Calu3 (cell line): Measurements from ENCODE around the gene DUSP22. TPM values are rescaled to one million over a fixed set of nuclear protein-coding genes. Genes with fewer than 3 reads are reported as not detected.
"Not testable (repeated sequence)": the region's sequence is repeated elsewhere in the genome, so short reads cannot be mapped to it uniquely, and the experiment has no call there.

ENCODE experiments used
- Bru-seq: library from RNA; stranded (reverse); fragments of 400-500 nt; gene quantifications from one replicate; lab custom pipeline; 2021; lab: Mats Ljungman, UMichigan
- BruChase-seq, 2 experiments: library from RNA; stranded (reverse); fragments of 400-500 nt; gene quantifications; one replicate each; lab custom pipeline; 2021; lab: Mats Ljungman, UMichigan
- BruUV-seq: library from RNA; stranded (reverse); fragments of 400-500 nt; replicated peaks from 2 replicates; lab custom pipeline; 2021; lab: Mats Ljungman, UMichigan
- CTCF ChIA-PET: fragments of 300-600 bp; sonication (Branson Sonifier 250); formaldehyde crosslinking; loops from one replicate; lab custom pipeline; 2022; ENCODE audit warnings: antibody characterized with exemption; lab: Charles Lee
- DNase-seq: peaks from one replicate; pipeline ENCODE4 v3.0.0; 2022
- H3K27ac Mint-ChIP-seq: one replicate; pipeline ENCODE4 v1.8.0; 2022; ENCODE audit warnings: mixed read lengths; ENCODE audit not compliant: unreplicated experiment
- H3K27me3 Mint-ChIP-seq: one replicate; pipeline ENCODE4 v1.8.0; 2022; ENCODE audit warnings: mixed read lengths; ENCODE audit not compliant: unreplicated experiment
- H3K36me3 Mint-ChIP-seq: one replicate; pipeline ENCODE4 v1.8.0; 2022; ENCODE audit warnings: mild to moderate bottlenecking, moderate library complexity, mixed read lengths; ENCODE audit not compliant: insufficient read depth, unreplicated experiment
- H3K4me1 Mint-ChIP-seq: one replicate; pipeline ENCODE4 v1.8.0; 2022; ENCODE audit warnings: mild to moderate bottlenecking, low read depth, mixed read lengths; ENCODE audit not compliant: unreplicated experiment
- H3K4me3 Mint-ChIP-seq: one replicate; pipeline ENCODE4 v1.8.0; 2022; ENCODE audit warnings: mild to moderate bottlenecking, low read depth, moderate library complexity, mixed read lengths; ENCODE audit not compliant: unreplicated experiment
- H3K9me3 Mint-ChIP-seq: one replicate; pipeline ENCODE4 v1.8.0; 2022; ENCODE audit warnings: low read depth, mixed read lengths; ENCODE audit not compliant: unreplicated experiment
- intact Hi-C: fragments of 100-400 bp; cut with micrococcal nuclease; formaldehyde crosslinking; loops from one replicate; pipeline ENCODE4 v1.10.0; 2022; ENCODE audit not compliant: unreplicated experiment
- long read RNA-seq: library from polyadenylated mRNA; stranded (forward); transcript quantifications from one replicate; pipeline ENCODE4 v2.0.0, GENCODE V29; 2022
- total RNA-seq: library from RNA; stranded (reverse); gene quantifications from 2 replicates; pipeline ENCODE4 v1.2.3, GENCODE V29; 2022
- TF ChIP-seq, protein P1 (sequence below): fragments of 200-600 bp; IDR thresholded peaks from one replicate; pipeline ENCODE4 v1.8.0; 2022; ENCODE audit warnings: antibody characterized with exemption; ENCODE audit not compliant: unreplicated experiment

DUSP22 gene, protein sequence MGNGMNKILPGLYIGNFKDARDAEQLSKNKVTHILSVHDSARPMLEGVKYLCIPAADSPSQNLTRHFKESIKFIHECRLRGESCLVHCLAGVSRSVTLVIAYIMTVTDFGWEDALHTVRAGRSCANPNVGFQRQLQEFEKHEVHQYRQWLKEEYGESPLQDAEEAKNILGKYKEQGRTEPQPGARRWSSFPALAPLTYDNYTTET
- 14.2 and 14.7 TPM in 2 replicates for total RNA-seq
- Bru-seq, nascent RNA = percentile 47 among the genes with signal in this experiment
- percentile 39 among the genes with signal in this experiment for BruChase-seq, experiment 1, labeled RNA remaining after a 6-hour chase
- percentile 41 among the genes with signal in this experiment for BruChase-seq, experiment 2, labeled RNA remaining after a 2-hour chase
- long read RNA-seq, partial matches to known transcripts = 1 of 11 reads
- long read RNA-seq, other reads (novel, unspliced or antisense) = 1 of 11 reads

DNA sequence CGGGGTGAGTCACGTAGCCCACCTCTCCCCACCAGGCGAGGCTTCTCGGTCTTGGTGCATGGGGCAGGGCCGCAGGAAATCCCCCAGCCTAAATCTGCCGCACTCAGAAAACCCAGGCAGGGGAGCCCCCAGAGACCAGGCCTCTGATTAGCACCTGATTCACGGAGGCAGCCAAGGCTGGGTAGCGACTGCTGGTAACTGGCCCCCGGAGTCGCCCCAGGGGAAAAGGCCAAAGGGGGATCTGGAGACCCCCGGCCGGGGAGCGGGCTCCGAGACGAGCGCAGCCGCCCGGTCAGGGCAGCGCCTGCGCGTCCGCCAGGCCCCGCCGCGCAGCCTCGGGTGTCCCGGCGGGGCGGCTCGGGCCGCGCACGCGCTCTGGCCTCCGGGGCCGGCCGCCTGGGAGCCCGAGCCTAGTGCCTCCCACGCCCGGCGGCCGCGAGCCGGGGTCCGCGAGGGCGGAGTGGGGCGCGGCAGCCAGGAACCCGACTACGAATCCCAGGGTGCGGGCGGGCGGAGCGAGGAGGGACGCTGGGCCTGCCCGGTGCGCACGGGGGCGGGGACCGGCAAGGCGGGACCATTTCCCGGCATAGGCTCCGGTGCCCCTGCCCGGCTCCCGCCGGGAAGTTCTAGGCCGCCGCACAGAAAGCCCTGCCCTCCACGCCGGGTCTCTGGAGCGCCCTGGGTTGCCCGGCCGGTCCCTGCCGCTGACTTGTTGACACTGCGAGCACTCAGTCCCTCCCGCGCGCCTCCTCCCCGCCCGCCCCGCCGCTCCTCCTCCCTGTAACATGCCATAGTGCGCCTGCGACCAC lies at the start of gene DUSP22:
TSS of gene DUSP22 (plus strand) at position 791 of the 809 bp plus-strand sequence. CDS start 53 bp downstream, outside the sequence.
- DNase-seq = peak; percentile 81
- peaks cover 8% of the 10 kb centered on the region for H3K9me3 Mint-ChIP-seq
- H3K27ac Mint-ChIP-seq = peak within 1 kb of the TSS; percentile 25
- intact Hi-C loops = no loop called here
- peaks cover 23% of the 10 kb centered on the region for H3K27me3 Mint-ChIP-seq
- H3K4me3 Mint-ChIP-seq = peak within 1 kb of the TSS; percentile 67
- H3K4me1 Mint-ChIP-seq = no peaks in the 10 kb centered on the region
- BruUV-seq = no TSS peak
- TF ChIP-seq, protein P1, sequence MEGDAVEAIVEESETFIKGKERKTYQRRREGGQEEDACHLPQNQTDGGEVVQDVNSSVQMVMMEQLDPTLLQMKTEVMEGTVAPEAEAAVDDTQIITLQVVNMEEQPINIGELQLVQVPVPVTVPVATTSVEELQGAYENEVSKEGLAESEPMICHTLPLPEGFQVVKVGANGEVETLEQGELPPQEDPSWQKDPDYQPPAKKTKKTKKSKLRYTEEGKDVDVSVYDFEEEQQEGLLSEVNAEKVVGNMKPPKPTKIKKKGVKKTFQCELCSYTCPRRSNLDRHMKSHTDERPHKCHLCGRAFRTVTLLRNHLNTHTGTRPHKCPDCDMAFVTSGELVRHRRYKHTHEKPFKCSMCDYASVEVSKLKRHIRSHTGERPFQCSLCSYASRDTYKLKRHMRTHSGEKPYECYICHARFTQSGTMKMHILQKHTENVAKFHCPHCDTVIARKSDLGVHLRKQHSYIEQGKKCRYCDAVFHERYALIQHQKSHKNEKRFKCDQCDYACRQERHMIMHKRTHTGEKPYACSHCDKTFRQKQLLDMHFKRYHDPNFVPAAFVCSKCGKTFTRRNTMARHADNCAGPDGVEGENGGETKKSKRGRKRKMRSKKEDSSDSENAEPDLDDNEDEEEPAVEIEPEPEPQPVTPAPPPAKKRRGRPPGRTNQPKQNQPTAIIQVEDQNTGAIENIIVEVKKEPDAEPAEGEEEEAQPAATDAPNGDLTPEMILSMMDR = no peak
- peaks cover 14% of the 10 kb centered on the region for H3K36me3 Mint-ChIP-seq
- CTCF ChIA-PET = no interaction called here

DNA sequence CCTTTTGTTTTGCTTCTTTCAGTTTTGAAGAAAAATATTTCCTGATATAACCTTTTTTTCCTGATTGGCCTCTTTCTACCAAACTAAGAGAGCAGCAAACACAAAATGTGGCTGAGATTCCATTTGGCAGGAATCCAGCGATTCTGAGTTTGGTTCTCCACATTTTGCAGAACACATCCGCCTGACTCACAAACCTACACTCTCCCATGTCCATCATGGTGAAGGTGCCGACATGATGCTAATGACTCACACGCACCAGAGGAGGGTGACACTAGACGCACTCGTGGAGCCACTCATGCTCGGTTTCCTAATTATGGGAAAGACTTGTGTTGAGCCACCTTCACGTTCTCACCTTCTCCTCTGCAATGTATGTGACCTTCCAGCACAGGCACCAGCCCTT lies 45.9 kb upstream of the DUSP22 start:
- Mint-ChIP-seq H3K27ac (no peak overlapping the region), H3K27me3 (peaks cover 58% of the 10 kb centered on the region), H3K4me3 (no peak overlapping the region), H3K9me3 (no peaks in the 10 kb centered on the region), H3K4me1 (no peaks in the 10 kb centered on the region), H3K36me3 (no peaks in the 10 kb centered on the region)
- intact Hi-C loops = no loop called here
- TF ChIP-seq, protein P1 = no peak
- no TSS peak for BruUV-seq
- no peak for DNase-seq
- CTCF ChIA-PET = no interaction called here

DNA sequence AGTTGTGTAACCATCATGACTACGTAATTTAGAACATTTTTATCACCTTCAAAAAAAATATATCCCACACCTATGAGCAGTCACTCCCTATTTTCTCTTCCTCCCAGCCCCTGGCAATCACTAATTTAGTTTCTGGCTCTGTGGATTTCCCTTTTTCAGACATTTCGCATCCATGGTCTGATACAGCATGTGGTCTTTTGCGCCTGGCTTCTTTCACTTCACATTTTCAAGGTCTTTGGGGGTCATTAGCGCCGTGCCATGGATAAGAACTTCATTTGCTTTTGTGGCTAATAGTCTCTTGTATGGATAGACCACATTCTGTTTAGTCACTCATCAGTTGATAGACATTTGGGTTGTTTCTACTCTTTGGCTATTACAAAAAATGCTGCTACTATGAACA lies 44.9 kb upstream of the DUSP22 start:
- no peak for DNase-seq
- TF ChIP-seq, protein P1 = no peak
- CTCF ChIA-PET = no interaction called here
- Mint-ChIP-seq H3K36me3 (no peaks in the 10 kb centered on the region), H3K4me1 (no peaks in the 10 kb centered on the region), H3K9me3 (no peaks in the 10 kb centered on the region), H3K27me3 (peaks cover 48% of the 10 kb centered on the region), H3K4me3 (no peak overlapping the region), H3K27ac (no peak overlapping the region)
- intact Hi-C loops = no loop called here
- no TSS peak for BruUV-seq

DNA sequence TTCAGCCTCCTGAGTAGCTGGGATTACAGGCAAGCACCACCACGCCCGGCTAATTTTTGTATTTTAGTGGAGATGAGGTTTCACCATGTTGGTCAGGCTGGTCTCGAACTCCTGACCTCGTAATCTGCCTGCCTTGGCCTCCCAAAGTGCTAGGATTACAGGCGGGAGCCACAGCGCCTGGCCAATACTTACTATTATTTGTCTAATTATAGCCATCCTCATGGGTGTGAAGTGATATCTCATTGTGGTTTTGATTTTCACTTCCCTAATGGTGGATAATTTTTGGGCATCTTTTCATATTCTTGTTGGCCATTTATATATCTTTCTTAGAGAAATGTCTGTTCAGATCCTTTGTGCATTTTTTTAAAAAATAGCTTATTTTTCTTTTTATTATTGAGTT lies 44.2 kb upstream of the DUSP22 start:
- intact Hi-C loops, BruUV-seq, H3K4me1 Mint-ChIP-seq: not testable (repeated sequence)

More for the DNA sequence above, 44.2 kb upstream of the DUSP22 start:
- H3K27ac Mint-ChIP-seq, H3K9me3 Mint-ChIP-seq, H3K4me3 Mint-ChIP-seq, CTCF ChIA-PET, DNase-seq, H3K36me3 Mint-ChIP-seq: not testable (repeated sequence)
- peaks cover 46% of the 10 kb centered on the region for H3K27me3 Mint-ChIP-seq
